Measurements from ENCODE around the gene LNX1. TPM values are rescaled to one million over a fixed set of nuclear protein-coding genes. Genes with fewer than 3 reads are reported as not detected.
A peak's percentile ranks its signal among the peaks of the same experiment; 100 is the strongest.
"Not testable (repeated sequence)": the region's sequence is repeated elsewhere in the genome, so short reads cannot be mapped to it uniquely, and the experiment has no call there.

LNX1 gene
- total RNA-seq, 1 donor from 2014 or later, result 3.3 TPM

DNA sequence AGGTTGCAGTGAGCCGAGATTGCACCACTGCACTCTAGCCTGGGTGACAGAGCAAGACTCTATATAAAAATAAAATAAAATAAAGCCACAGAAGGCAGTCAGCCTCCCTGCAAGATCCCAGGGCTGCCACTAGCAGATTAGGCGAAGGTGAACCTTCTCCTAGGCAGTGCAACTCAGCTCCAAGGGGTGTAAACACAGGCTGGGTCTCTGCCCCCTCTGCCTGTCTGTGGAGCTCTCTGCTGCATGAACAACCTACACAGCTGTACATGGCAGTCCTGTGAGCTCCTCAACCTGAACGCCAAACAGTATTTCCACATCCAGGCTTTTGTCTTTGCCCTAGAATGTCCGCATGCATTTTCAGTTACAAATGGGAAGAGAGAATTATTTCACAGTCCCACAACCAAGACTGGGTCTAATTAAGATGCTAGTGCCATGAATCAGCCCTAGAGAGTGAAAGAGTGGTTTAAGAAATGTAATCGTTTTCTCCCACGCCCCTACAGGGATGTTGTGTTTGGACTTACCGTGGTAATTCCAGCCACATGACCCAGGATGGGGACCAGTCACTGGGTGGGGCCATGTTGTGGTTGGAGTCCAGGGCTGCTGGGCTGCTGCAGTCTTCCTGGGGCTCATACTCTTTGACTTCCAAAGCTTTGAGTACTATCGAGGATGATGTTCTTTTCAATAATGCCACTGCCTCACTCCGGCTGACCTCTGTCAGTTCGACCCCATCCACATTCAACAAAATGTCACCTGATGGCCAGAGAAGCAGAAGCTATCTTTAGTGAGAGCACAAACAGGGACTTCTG, 114.9 kb downstream of the LNX1 start:
- no peak overlapping the region for H3K4me3 ChIP-seq (ENCODE audit: low read depth, low read length)
- TF ChIP-seq, protein P1, sequence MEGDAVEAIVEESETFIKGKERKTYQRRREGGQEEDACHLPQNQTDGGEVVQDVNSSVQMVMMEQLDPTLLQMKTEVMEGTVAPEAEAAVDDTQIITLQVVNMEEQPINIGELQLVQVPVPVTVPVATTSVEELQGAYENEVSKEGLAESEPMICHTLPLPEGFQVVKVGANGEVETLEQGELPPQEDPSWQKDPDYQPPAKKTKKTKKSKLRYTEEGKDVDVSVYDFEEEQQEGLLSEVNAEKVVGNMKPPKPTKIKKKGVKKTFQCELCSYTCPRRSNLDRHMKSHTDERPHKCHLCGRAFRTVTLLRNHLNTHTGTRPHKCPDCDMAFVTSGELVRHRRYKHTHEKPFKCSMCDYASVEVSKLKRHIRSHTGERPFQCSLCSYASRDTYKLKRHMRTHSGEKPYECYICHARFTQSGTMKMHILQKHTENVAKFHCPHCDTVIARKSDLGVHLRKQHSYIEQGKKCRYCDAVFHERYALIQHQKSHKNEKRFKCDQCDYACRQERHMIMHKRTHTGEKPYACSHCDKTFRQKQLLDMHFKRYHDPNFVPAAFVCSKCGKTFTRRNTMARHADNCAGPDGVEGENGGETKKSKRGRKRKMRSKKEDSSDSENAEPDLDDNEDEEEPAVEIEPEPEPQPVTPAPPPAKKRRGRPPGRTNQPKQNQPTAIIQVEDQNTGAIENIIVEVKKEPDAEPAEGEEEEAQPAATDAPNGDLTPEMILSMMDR (conservative IDR thresholded peaks at IDR 0.05; ENCODE audit: low read depth, low read length), result no peak
- peak; percentile 60 for DNase-seq (ENCODE audit: low read depth)

DNA sequence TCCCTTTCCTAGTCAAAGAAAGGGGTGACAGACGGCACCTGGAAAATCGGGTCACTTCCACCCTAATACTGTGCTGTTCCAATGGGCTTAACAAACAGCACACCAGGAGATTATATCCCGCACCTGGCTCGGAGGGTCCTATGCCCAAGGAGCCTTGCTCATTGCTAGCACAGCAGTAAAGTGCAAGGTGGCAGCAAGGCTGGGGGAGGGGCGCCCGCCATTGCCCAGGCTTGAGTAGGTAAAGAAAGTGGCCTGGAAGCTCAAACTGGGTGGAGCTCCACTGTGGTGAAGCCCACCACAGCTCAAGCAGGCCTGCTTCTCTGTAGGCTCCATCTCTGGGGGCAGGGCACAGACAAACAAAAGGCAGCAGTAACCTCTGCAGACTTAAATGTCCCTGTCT, 124.7 kb downstream of the LNX1 start:
- not testable (repeated sequence) for DNase-seq (ENCODE audit: low read depth); H3K4me3 ChIP-seq (ENCODE audit: low read depth, low read length)

DNA sequence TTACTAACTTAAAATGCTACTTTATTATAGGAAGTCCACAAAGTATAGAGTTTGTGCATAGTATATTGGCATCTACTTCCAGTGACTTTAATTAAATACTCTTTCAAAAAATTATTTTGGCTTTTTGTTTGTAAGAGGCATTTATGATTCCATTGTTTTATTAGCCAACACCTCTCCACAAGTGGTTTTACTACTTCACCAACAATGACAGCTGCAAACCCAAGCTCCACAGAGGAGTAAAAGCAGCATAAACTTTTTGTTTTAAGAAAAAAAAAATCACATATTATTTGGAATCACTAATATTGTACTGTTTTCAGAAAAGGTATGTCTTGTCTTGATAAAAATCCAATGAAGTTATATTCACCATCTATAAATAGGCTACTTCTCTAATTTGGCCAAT, 125.4 kb downstream of the LNX1 start:
- no peak for DNase-seq (ENCODE audit: low read depth)
- H3K4me3 ChIP-seq (ENCODE audit: low read depth, low read length), result no peak overlapping the region
- TF ChIP-seq, protein P1 (conservative IDR thresholded peaks at IDR 0.05; ENCODE audit: low read depth, low read length), result no peak

DNA sequence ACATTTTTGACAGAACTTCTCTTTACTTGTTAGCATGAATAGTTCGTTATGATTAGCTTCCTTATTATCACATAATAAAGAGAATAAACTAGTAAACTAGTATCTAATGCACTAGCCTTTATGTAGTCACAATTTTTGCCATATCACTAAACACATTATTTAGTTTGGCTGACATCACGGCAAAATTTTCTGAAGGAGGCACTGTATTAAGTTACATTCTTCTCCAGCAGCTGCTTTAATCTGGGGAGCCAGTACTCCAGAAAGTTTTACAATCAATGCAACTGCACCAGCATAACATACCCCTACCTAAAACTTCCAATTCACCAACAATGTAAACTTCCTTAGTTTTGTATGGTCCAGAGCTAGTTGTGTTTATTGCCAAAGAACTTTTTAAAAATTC, 126.0 kb downstream of the LNX1 start:
- no peak overlapping the region for H3K4me3 ChIP-seq (ENCODE audit: low read depth, low read length)

DNA sequence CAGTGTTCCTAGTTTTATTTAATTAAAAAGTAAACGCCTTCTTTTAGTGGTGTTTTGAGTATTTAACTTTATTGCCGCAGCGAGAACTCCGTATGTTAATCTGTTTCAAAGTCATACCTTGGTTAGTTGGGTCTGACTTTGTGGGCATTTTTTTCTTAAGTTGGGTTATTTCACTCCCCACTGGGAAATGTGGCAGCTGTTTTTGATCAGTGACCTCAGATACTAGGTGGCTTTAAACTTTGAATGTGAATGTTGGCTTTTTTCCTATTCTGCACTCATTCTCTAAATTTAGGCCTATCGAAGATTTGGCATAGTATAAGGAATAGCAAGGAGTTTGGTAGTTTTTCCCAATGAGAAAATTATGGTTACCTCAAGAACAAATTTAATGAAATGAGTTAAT, 127.9 kb downstream of the LNX1 start:
- TF ChIP-seq, protein P1 (conservative IDR thresholded peaks at IDR 0.05; ENCODE audit: low read depth, low read length), result no peak
- no peak for DNase-seq (ENCODE audit: low read depth)
- no peak overlapping the region for H3K4me3 ChIP-seq (ENCODE audit: low read depth, low read length)

More for the DNA sequence above, 126.0 kb downstream of the LNX1 start:
- TF ChIP-seq, protein P1 (conservative IDR thresholded peaks at IDR 0.05; ENCODE audit: low read depth, low read length), result no peak
- no peak for DNase-seq (ENCODE audit: low read depth)

DNA sequence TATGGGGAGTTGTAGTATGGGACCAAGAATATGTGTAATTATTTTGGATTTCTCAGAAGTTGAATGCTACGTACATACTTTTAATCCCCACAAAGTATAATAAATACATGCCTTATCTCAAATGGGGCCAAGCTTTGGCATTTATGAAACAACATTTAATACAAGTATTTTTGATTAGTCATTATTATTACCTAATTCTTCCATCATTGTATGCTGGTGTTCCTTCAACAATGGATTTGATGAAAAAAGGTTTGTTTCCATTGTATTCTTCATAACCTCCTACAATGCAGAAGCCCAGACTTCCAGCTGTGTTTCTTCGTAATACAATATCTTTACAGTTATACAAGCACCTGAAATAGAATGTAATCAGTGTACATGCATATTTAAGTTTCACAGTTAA, 130.0 kb downstream of the LNX1 start:
- TF ChIP-seq, protein P1 (conservative IDR thresholded peaks at IDR 0.05; ENCODE audit: low read depth, low read length), result no peak
- no peak for DNase-seq (ENCODE audit: low read depth)
- H3K4me3 ChIP-seq (ENCODE audit: low read depth, low read length), result no peak overlapping the region

DNA sequence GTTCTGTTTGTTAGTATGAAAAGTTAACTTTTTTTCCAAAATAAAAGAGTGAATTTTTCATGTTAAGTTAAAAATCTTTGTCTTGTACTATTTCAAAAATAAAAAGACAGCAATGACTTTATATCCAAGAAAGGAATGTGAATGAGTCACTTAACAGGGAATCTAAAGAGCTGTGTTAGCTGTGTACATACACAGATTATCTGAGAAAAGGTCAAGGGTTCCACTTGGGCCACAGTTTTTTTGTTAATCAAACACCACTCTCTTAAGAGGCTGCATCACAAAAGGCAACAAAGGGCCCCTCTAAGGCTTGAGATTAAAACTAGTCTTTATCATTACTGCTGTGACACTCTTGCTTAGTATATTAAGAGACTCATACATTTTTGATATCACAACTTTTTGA, 131.7 kb downstream of the LNX1 start:
- H3K4me3 ChIP-seq (ENCODE audit: low read depth, low read length), result no peak overlapping the region
- no peak for DNase-seq (ENCODE audit: low read depth)
- TF ChIP-seq, protein P1 (conservative IDR thresholded peaks at IDR 0.05; ENCODE audit: low read depth, low read length), result no peak
